Activated CD8-positive, alpha-beta memory T cell treated with anti-CD3 and anti-CD28 coated beads for 4 hours (primary cell): Measurements from ENCODE around the gene CLCN2.

Source experiments
- DNase-seq, 2 donors: peaks; one replicate each; pipeline ENCODE4 v3.0.0-alpha.2; 2020; ENCODE audit warnings: low read depth in 2 of 2

Gene CLCN2

DNA sequence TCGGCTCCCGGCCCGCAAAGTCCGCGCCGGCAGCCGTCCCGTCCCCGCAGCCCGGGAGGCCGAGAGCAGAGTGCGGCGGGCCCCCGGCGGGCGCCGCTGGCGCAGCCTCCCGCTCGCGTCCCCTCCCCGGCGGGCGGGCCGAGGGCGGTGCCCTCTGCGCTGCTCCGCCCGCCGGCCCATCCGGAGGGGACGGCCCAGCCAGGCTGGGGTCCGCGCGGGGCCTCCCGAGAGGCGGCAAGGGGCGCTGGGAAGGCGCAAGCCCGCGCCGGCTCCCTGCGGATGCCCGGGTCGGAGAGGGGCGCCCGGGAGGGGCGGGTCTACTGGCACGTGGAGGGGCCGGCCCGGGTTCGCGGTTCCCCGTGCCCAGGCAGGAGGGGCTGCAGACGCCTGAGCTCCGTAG lies at the start of gene CLCN2, which contains the start of gene POLR2H:
Gene CLCN2 (minus strand): TSS at position 74 of the 400 bp plus-strand sequence. CDS start 126 bp downstream, outside the sequence.
Gene POLR2H (plus strand): TSS at position 179 of the 400 bp plus-strand sequence. CDS start 1,783 bp downstream, outside the sequence.
- DNase-seq = no peak

DNA sequence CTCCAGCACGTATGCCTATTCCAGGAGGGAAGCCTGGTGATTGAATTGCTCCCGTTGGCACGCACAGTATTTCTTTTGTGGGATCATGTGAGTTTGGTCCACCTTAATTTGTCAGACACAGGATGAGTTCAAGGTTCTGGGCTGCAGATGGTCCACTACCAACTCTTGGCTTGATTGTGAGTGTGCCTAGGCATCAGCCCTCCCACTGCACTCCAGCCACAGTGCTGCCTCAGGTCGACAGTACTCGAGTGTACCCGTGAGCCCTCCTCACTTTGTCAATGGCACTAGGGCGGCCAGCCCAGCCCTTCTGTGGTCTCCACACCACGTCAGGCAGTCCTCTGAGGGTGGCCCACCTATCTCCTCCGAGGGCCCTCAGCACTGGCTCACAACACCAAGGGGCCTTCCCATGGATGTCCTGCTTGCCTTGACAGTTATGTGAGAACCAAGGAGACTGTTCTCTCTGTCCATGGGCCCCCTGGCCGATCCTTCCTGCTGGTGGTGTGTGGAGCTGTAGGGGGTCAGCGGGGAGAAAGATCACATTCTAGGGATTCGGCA lies 48.6 kb upstream of the CLCN2 start:
- DNase-seq = no peak

GRCh38 chr3:184409331-184409926 lies 48.0 kb upstream of the CLCN2 start:
- no peak for DNase-seq

DNA sequence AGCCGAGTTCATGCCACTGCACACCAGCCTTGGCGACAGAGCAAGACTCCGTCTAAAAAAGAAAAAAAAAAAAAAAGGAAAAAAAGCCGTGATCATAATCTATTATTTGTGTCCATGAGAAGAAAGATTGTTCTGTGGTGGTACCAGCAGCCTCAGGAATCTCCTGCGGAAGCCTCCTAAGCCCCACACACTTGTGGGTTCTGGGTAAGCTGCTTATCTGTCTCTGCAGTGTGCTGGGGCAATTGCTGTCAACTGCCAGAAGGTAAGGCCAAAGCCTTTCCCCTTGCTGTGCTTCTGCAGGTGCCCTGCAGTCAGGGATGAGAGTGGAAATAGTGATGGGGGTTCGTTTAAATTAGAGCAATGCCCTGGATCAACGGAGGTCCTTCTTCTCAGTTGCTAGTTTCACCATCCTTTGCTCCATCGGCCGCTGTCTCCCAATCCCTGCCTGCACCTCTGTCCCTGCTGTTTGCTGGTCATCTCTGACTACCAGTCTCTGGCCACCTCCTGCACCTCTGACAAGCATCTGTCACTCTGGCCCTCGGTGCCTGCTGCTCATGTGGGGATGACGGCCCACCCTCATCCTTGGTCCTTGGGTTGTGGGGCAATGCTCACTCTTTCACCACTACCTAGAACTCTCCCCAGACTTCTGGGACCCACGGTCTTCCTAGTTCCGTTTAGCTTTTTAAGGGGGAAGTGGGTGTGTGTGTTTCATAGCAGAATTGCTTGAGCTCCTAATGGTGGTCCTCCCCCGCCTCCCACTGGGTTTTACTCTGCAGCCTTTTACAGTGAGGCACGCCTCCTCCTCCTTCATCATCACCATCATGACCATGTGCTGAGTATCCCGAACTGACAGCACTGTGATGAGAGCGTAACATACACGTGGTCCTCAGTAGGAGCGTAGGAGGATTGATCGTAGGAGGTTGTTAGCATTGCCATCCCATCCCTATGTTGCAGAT lies 43.9 kb upstream of the CLCN2 start:
- DNase-seq = no peak

DNA sequence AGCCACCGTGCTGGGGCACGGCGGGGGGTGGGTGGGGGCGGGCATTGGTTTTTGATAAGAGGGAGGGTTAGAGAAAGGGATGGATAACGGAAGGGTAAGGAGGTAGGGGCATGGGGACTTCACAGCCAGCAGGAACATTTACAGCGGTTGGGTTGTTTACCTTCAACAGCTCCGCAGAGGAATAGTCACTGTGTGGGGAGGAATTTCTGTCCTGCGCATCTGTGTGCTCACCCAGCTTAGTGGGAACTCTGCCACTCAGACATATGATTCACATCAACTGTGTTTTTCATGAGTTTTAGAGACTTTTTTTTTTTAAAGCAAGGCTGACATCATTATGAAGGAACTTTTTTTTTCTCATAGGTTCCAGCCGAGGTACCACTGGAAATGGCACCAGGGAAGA lies 38.0 kb upstream of the CLCN2 start:
- DNase-seq = no peak

DNA sequence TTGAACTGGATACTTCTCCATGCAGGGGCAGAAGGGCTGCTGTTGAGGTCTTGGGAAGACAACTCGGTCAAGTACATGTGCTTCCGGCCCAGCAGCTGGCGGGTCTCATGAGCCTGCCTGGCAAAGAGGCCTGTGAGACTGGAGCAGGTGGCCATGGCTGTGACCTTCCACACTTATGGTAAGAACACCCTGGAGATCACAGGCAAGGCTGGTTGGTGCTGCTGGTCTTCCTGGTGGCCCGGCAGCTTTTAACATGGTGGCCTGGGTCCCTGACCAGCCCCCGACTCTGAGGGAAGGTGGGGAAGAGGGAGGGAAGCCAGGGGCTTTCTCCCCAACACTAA lies 33.9 kb upstream of the CLCN2 start:
- no peak for DNase-seq

GRCh38 chr3:184391266-184391665 lies 29.9 kb upstream of the CLCN2 start:
- no peak for DNase-seq

DNA sequence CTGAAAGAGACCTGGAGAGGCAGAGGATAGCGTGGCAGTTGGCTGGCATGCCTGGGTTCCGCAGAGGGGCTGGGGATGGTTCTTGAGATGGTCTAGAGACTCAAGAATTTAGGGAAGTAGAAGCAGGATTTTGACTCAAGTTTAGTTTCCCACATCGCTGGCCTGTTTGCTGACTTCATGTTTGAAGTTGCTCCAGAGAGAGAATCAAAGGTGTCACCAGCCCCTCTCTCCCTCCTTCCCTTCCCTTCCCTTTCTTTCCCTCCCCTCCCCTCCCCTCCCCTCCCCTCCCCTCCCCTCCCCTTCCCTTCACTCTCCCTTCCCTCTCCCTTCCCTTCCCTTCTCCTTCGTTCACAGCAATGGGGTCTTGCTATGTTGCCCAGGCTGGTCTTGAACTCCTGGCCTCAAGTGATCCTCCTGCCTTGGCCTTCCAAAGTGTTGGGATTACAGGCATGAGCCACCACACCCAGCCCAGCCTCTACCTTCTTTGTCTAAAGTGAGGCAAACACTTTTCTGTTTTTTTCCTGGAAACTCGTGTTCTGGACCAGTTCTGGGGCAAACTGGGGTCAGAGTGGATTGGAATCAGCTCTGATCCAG lies 28.6 kb upstream of the CLCN2 start:
- DNase-seq = no peak

DNA sequence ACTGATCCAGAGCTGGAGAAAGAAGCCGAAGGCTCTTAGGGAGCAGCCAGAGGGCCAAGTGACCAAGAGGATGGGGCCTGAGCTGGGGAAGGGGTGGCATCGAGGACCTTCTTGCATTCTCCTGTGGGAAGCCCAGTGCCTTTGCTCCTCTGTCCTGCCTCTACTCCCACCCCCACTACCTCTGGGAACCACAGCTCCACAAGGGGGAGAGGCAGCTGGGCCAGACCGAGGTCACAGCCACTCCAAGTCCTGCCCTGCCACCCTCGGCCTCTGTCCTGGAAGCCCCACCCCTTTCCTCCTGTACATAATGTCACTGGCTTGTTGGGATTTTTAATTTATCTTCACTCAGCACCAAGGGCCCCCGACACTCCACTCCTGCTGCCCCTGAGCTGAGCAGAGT lies 28.0 kb upstream of the CLCN2 start:
- DNase-seq = no peak

- no peak for DNase-seq
Measured at GRCh38 chr3:184388936-184389230, 27.5 kb upstream of the CLCN2 start.

- no peak for DNase-seq
Measured at GRCh38 chr3:184388164-184388935, 26.9 kb upstream of the CLCN2 start.

- DNase-seq = no peak
Measured at GRCh38 chr3:184387174-184387714, 25.8 kb upstream of the CLCN2 start.

DNA sequence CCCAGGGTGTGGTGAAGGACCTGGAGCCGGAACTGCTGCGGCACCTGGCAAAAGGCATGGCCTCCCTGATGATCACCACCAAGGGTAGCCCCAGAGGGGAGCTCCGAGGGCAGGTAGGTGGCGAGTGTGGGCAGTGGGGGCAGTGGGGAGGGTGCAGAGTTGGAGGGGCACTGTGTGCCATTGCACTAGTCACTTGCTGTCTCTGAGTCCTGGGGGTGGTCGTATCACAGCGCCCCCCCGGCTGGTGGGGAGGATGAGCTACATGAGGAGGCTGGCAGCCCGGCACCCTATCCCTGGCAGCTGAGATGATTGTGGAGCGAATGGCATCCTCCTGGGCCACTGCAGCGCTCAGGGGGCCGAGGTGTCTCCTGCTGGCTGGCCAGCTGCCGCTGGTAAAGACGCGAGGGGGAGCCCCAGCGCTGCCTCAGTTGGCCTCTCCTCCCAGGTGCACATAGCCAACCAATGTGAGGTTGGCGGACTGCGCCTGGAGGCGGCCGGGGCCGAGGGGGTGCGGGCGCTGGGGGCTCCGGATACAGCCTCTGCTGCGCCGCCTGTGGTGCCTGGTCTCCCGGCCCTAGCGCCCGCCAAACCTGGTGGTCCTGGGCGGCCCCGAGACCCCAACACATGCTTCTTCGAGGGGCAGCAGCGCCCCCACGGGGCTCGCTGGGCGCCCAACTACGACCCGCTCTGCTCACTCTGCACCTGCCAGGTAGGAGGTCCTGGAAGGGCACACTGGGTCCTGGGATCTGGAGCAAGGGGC lies 24.8 kb upstream of the CLCN2 start:
- no peak for DNase-seq

DNA sequence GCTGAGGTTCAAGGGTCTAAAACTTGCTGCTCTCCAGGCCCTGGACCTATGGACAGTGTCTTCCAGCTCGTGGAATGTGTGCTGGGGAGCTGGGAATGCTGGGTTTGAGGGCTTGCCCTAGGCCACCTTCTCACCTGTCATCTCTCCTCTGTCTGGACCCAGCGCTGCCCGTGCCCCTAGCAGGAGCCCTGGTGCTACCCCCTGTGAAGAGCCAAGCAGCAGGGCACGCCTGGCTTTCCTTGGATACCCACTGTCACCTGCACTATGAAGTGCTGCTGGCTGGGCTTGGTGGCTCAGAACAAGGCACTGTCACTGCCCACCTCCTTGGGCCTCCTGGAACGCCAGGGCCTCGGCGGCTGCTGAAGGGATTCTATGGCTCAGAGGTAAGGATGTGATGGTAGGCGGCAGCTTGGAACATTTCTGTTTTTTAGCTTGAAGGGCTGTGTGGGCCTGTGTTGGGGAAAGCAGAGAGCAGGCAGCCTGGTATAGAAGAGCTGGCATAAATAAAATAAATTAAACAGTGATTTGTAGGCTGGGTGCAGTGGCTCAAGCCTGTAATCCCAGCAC lies 23.5 kb upstream of the CLCN2 start:
- no peak for DNase-seq

GRCh38 chr3:184384342-184384741 lies 22.9 kb upstream of the CLCN2 start:
- DNase-seq = no peak

DNA sequence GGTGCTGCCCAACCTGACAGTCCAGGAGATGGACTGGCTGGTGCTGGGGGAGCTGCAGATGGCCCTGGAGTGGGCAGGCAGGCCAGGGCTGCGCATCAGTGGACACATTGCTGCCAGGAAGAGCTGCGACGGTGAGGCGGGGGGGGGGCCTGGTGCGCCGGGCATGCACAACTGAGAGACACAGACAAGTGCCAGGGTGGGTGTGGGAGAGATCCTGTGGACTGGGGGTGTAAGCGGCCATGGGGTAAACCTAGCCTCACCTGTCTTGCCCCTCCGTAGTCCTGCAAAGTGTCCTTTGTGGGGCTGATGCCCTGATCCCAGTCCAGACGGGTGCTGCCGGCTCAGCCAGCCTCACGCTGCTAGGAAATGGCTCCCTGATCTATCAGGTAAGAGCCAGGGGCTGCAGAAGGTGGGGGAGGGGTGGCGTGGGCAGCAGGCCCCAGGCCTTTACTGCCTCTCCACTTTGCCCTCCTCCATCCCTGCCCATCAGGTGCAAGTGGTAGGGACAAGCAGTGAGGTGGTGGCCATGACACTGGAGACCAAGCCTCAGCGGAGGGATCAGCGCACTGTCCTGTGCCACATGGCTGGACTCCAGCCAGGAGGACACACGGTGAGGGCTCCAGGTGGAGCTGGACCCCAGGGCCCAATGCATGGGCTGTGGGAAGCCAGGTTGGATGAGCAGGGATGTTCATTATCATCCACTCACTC lies 21.8 kb upstream of the CLCN2 start:
- DNase-seq = no peak

DNA sequence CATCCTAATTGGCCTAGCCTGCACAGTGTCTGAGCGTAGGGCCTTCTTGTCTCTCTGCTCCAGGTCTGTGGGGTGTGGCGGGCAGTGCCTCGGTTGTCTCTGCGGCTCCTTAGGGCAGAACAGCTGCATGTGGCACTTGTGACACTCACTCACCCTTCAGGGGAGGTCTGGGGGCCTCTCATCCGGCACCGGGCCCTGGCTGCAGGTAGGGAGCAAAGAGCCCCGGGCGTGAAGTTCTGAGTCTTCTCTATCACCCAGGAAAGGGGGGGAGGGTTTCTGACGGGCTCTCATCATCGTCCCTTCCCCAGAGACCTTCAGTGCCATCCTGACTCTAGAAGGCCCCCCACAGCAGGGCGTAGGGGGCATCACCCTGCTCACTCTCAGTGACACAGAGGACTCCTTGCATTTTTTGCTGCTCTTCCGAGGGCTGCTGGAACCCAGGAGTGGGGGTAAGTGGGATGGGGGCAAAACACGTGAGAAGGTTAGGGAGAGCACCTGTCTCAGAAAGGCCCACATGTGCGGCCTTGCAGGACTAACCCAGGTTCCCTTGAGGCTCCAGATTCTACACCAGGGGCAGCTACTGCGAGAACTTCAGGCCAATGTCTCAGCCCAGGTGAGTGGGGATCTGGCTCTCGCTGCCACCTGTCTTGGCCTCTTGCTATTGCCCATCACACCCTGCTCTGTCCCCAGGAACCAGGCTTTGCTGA lies 21.1 kb upstream of the CLCN2 start:
- no peak for DNase-seq

- no peak for DNase-seq
Measured at GRCh38 chr3:184381261-184382224, 20.1 kb upstream of the CLCN2 start.
